ENCODE results near the gene PRELID1. TPM values are rescaled to one million over a fixed set of nuclear protein-coding genes. Genes with fewer than 3 reads are reported as not detected.

Gene PRELID1
- total RNA-seq, 1 donor from 2014 or later = 81.2 TPM

DNA sequence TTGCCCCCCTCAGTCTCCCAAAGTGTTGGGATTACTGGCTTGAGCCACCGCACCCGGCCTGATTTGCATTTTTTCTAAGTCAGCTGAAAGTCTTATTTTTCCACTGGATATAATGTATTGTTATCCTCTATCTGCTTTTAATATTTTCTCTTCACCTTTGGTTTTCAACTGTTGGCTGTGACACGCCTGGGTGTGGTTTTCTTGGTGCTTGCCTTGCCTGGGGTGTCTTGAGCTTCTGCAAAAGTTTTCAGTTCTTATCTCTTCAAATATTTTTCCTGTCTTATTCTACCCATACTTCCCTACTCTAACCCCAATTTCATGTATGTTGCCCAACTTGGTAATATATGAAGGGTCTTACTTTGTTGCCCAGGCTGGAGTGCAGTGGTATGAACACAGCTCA, 12.4 kb downstream of the PRELID1 start:
- Mint-ChIP-seq H3K9me3 (peaks cover 7% of the 10 kb centered on the region), H3K27ac (no peak overlapping the region), H3K36me3 (peaks cover 2% of the 10 kb centered on the region), H3K4me1 (peaks cover 8% of the 10 kb centered on the region), H3K27me3 (ENCODE audit: low read depth) (no peaks in the 10 kb centered on the region), H3K4me3 (no peak overlapping the region)
- no peak for DNase-seq (ENCODE audit: low spot score in 2 of 2, unreplicated experiment in 2 of 2)
- TF ChIP-seq, protein P1, sequence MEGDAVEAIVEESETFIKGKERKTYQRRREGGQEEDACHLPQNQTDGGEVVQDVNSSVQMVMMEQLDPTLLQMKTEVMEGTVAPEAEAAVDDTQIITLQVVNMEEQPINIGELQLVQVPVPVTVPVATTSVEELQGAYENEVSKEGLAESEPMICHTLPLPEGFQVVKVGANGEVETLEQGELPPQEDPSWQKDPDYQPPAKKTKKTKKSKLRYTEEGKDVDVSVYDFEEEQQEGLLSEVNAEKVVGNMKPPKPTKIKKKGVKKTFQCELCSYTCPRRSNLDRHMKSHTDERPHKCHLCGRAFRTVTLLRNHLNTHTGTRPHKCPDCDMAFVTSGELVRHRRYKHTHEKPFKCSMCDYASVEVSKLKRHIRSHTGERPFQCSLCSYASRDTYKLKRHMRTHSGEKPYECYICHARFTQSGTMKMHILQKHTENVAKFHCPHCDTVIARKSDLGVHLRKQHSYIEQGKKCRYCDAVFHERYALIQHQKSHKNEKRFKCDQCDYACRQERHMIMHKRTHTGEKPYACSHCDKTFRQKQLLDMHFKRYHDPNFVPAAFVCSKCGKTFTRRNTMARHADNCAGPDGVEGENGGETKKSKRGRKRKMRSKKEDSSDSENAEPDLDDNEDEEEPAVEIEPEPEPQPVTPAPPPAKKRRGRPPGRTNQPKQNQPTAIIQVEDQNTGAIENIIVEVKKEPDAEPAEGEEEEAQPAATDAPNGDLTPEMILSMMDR (IDR thresholded peaks at IDR 0.05; ENCODE audit: unreplicated experiment) = no peak

DNA sequence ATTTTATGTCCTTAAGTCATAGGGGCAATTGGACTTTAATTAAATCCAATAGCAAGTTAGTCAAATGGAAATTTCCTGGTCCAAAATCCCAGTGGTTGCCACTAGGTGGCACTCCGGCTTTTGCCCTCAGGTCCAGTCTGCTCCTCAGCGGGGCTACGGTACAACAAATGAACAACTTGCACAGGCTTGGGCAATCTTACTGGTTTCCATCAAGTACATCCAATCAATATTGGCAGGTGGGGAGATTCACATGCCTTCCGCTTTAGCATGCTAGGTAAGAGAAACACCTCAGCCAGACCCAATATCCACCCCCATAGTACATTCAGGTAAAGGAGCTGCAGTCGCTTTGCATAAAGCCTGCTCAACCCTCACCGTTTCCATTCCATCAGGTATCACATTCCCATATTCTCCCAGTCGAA, 14.4 kb downstream of the PRELID1 start:
- TF ChIP-seq, protein P1 (IDR thresholded peaks at IDR 0.05; ENCODE audit: unreplicated experiment) = peak; percentile 88
- no peaks in the 10 kb centered on the region for H3K27me3 Mint-ChIP-seq (ENCODE audit: low read depth)
- no peak overlapping the region for H3K27ac Mint-ChIP-seq
- H3K4me3 Mint-ChIP-seq = no peak overlapping the region
- DNase-seq (ENCODE audit: low spot score in 2 of 2, unreplicated experiment in 2 of 2) = peak in 1 of 2 experiments; percentile 71
- peaks cover 7% of the 10 kb centered on the region for H3K36me3 Mint-ChIP-seq
- peaks cover under 1% of the 10 kb centered on the region for H3K4me1 Mint-ChIP-seq
- peaks cover 7% of the 10 kb centered on the region for H3K9me3 Mint-ChIP-seq

DNA sequence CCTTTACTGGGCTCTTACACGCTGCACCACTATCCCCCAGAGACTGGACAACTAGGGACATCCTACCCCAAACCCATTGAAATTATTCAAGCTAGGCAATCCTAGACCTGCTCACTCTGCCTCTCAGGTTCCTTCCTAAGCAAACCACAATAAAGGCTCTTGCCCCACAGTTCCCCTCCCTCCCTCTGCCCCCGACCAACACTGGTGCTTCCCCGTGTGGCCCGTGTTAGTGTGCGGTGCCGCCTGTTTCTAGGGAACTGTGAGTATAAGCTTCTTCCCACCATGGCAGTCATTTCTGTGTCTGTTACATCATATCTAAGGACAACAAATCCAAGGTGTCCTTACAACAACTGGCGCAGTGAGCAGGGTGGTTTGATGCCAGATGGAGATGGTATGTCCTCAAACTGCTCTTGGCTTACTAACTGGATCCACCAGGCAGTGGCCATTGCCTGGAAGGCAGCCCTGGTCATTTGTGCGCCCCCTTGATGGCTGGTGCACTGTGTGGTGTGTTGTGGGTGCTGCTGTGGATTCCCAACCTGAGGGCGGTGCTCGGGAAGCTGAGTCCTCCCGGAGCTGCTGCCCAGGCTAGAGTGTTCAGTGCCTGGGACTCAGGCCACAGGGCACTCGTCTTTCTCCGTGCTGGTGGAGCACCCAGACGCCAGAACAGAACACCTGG, 16.5 kb downstream of the PRELID1 start:
- Mint-ChIP-seq H3K9me3 (peaks cover 7% of the 10 kb centered on the region), H3K4me3 (no peak overlapping the region), H3K4me1 (no peaks in the 10 kb centered on the region), H3K27me3 (ENCODE audit: low read depth) (no peaks in the 10 kb centered on the region), H3K27ac (no peak overlapping the region), H3K36me3 (peaks cover 7% of the 10 kb centered on the region)
- TF ChIP-seq, protein P1 (IDR thresholded peaks at IDR 0.05; ENCODE audit: unreplicated experiment) = no peak
- no peak for DNase-seq (ENCODE audit: low spot score in 2 of 2, unreplicated experiment in 2 of 2)

DNA sequence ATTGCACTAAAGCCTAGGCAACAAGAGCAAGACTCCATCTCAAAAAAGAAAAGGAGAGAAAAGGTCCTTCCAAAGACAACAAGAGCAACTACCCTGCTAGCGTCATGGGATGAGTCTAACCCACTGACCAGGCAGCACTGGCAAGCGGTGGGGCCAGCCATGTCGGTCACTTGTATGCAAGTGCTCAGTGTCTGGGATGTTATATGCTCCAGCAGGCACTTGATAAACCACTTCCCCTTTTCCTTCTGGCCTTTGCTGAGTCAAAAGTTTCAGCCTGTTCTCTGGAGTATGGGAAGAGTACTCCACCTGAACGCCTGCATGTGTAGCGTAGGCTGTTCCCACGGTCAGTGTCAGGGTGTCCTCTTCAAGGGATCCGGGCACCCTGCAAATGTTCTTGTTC, 17.3 kb downstream of the PRELID1 start:
- H3K27ac Mint-ChIP-seq = no peak overlapping the region

DNA sequence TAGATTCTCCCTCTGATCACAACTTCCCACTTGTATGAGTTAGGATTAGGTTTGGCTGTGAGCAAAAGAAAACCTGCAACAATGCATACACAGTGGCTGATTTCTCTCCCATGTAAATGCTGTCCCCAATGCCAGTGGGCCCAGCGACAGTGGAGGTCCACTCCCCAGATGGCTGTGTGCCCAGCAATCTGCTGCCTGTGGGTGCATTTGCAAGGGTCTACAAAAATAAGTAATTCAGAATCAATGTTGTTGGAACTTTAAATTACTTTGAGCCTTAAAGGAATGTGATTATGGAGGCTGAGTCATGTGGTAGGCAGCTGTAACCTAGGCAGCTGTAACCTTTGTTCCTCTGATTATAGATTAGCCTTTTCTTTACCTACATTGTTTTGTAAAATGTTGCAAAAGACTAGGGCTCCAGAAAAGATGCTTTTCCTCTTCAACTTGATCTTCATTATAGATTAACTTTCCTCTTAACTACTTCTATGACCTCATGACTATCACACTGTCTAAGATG, 22.3 kb downstream of the PRELID1 start:
- Mint-ChIP-seq H3K4me3 (no peak overlapping the region), H3K36me3 (peaks cover 11% of the 10 kb centered on the region), H3K4me1 (no peaks in the 10 kb centered on the region), H3K27me3 (ENCODE audit: low read depth) (no peaks in the 10 kb centered on the region), H3K9me3 (no peaks in the 10 kb centered on the region), H3K27ac (no peak overlapping the region)
- TF ChIP-seq, protein P1 (IDR thresholded peaks at IDR 0.05; ENCODE audit: unreplicated experiment) = no peak
- DNase-seq (ENCODE audit: low spot score in 2 of 2, unreplicated experiment in 2 of 2) = no peak

More for the DNA sequence above, 17.3 kb downstream of the PRELID1 start:
- peaks cover 7% of the 10 kb centered on the region for H3K36me3 Mint-ChIP-seq
- TF ChIP-seq, protein P1 (IDR thresholded peaks at IDR 0.05; ENCODE audit: unreplicated experiment) = no peak
- no peaks in the 10 kb centered on the region for H3K27me3 Mint-ChIP-seq (ENCODE audit: low read depth)
- H3K4me3 Mint-ChIP-seq = no peak overlapping the region
- H3K9me3 Mint-ChIP-seq = peaks cover 7% of the 10 kb centered on the region
- no peaks in the 10 kb centered on the region for H3K4me1 Mint-ChIP-seq
- DNase-seq (ENCODE audit: low spot score in 2 of 2, unreplicated experiment in 2 of 2) = no peak
